ENCODE results near the gene GMCL2. TPM values are rescaled to one million over a fixed set of nuclear protein-coding genes. Genes with fewer than 3 reads are reported as not detected.
A peak's percentile ranks its signal among the peaks of the same experiment; 100 is the strongest.

Gene GMCL2
- total RNA-seq, 2 experiments from 2014 or later, result not detected

DNA sequence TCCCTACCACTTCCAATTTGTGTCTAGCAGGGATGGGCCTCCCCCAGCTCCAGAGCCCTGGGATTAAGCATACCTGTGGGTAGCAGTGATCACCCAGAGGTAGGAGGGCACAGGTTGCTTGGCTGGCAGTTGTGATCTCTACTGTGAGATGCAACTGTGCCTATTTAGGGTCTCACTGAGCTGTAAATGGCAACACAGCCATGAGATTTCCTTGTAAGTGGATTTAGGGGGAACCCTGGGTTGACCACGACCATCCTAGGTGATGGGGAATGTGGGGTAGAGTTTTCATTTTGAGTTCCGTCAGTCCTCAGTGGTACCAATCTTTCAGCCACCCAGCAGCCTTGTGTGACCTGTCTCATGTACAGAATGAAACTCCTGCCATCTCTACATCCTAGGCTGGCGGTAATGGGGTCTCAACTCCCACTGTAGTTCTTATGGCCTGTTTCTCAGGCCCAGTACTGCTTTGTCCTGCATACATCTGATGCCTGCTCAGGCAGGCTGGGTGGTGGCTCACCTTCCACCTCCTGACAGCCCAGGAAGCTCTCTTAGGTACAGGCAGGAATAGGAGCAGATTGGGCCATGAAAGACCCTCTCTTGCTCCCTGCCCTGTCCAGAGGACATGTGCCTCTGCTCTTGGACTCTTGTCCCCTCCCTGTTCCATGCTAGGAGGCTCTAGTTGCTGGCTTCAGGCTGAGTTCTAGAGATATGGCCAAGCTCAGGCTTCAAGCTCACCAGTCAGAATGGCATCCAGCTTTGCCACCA lies 25.3 kb upstream of the GMCL2 start:
- CTCF ChIA-PET (ENCODE audit: unreplicated experiment), result no interaction called here
- peaks cover 100% of the 10 kb centered on the region for H3K36me3 ChIP-seq (ENCODE audit: insufficient read depth, low read length)
- H3K9me3 ChIP-seq (ENCODE audit: low read length), result no peaks in the 10 kb centered on the region
- H4K20me1 ChIP-seq (ENCODE audit: insufficient read depth, low read length), result peaks cover 33% of the 10 kb centered on the region
- H3K27ac ChIP-seq (ENCODE audit: low read depth, low read length, poor library complexity, severe bottlenecking), result no peak overlapping the region
- no TSS peak for BruUV-seq (replicated peaks)
- intact Hi-C loops (cut with micrococcal nuclease; ENCODE audit: unreplicated experiment), result no loop called here
- H3K4me2 ChIP-seq (ENCODE audit: low read length), result no peak overlapping the region
- POLR2A ChIA-PET, result no interaction called here
- TF ChIP-seq EZH2phosphoT487 (IDR thresholded peaks at IDR 0.05; ENCODE audit: borderline replicate concordance, low read depth, low read length), result no peak
- TF ChIP-seq, protein P1, sequence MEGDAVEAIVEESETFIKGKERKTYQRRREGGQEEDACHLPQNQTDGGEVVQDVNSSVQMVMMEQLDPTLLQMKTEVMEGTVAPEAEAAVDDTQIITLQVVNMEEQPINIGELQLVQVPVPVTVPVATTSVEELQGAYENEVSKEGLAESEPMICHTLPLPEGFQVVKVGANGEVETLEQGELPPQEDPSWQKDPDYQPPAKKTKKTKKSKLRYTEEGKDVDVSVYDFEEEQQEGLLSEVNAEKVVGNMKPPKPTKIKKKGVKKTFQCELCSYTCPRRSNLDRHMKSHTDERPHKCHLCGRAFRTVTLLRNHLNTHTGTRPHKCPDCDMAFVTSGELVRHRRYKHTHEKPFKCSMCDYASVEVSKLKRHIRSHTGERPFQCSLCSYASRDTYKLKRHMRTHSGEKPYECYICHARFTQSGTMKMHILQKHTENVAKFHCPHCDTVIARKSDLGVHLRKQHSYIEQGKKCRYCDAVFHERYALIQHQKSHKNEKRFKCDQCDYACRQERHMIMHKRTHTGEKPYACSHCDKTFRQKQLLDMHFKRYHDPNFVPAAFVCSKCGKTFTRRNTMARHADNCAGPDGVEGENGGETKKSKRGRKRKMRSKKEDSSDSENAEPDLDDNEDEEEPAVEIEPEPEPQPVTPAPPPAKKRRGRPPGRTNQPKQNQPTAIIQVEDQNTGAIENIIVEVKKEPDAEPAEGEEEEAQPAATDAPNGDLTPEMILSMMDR (conservative IDR thresholded peaks at IDR 0.05; ENCODE audit: low read length), result no peak
- no peak overlapping the region for H3K4me3 ChIP-seq (ENCODE audit: low read depth, low read length, poor library complexity, severe bottlenecking)
- no peak for DNase-seq (ENCODE audit: low spot score)
- H2AFZ ChIP-seq (ENCODE audit: low read length), result no peak overlapping the region
- peaks cover 36% of the 10 kb centered on the region for H3K4me1 ChIP-seq (ENCODE audit: insufficient read depth, low read length, poor library complexity, severe bottlenecking)
- peaks cover 19% of the 10 kb centered on the region for H3K79me2 ChIP-seq (ENCODE audit: insufficient read depth, low read depth, low read length)
- H3K9me2 ChIP-seq (ENCODE audit: insufficient read depth, low read length), result no peaks in the 10 kb centered on the region

- intact Hi-C loops (cut with micrococcal nuclease; ENCODE audit: unreplicated experiment), result no loop called here
- DNase-seq (ENCODE audit: low spot score), result no peak
- Histone ChIP-seq H3K4me2 (ENCODE audit: low read length) (no peak overlapping the region), H2AFZ (ENCODE audit: low read length) (no peak overlapping the region), H3K9me2 (ENCODE audit: insufficient read depth, low read length) (no peaks in the 10 kb centered on the region), H3K4me3 (ENCODE audit: low read depth, low read length, poor library complexity, severe bottlenecking) (no peak overlapping the region), H3K4me1 (ENCODE audit: insufficient read depth, low read length, poor library complexity, severe bottlenecking) (peaks cover 42% of the 10 kb centered on the region), H4K20me1 (ENCODE audit: insufficient read depth, low read length) (peaks cover 44% of the 10 kb centered on the region), H3K27ac (ENCODE audit: low read depth, low read length, poor library complexity, severe bottlenecking) (peak overlapping the region; percentile 1), H3K79me2 (ENCODE audit: insufficient read depth, low read depth, low read length) (peaks cover 30% of the 10 kb centered on the region), H3K9me3 (ENCODE audit: low read length) (no peaks in the 10 kb centered on the region), H3K36me3 (ENCODE audit: insufficient read depth, low read length) (peaks cover 100% of the 10 kb centered on the region)
- ChIA-PET POLR2A (no interaction called here), CTCF (ENCODE audit: unreplicated experiment) (no interaction called here)
- BruUV-seq (replicated peaks), result no TSS peak
- no peak for TF ChIP-seq EZH2phosphoT487 (IDR thresholded peaks at IDR 0.05; ENCODE audit: borderline replicate concordance, low read depth, low read length)
- TF ChIP-seq, protein P1 (conservative IDR thresholded peaks at IDR 0.05; ENCODE audit: low read length), result no peak
Measured at GRCh38 chr5:178211095-178212048, 24.2 kb upstream of the GMCL2 start.

Data from OCI-LY7 (cell line).